ENCODE measurements around the gene ASXL1. TPM values are rescaled to one million over a fixed set of nuclear protein-coding genes. Genes with fewer than 3 reads are reported as not detected.

ASXL1 gene
- total RNA-seq, 1 experiment from 2014 or later, result 52.2 TPM

- no peaks in the 10 kb centered on the region for H3K9me2 ChIP-seq (ENCODE audit: insufficient read depth)
- CTCF ChIA-PET, result no interaction called here
- POLR2A ChIA-PET, result no interaction called here
- H4K20me1 ChIP-seq (ENCODE audit: insufficient read depth), result no peaks in the 10 kb centered on the region; the same call in 1 of the 2 replicates
- no peak overlapping the region for H3K4me3 ChIP-seq (replicated peaks in 1 of 2; ENCODE audit: low read depth in 1 of 2, low read length in 2 of 2)
- H3K9ac ChIP-seq (ENCODE audit: low read length), result no peak overlapping the region
- no peak for ATAC-seq
- H3K27me3 ChIP-seq (ENCODE audit: insufficient read depth, low read length), result no peaks in the 10 kb centered on the region
- no TSS peak for BruUV-seq (replicated peaks)
- TF ChIP-seq, protein P1, sequence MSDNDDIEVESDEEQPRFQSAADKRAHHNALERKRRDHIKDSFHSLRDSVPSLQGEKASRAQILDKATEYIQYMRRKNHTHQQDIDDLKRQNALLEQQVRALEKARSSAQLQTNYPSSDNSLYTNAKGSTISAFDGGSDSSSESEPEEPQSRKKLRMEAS (IDR thresholded peaks at IDR 0.05), result no peak
- TF ChIP-seq ZNF274 (IDR thresholded peaks at IDR 0.05; ENCODE audit: low read depth, low read length), result no peak
- RAD21 ChIA-PET (ENCODE audit: low non-redundant PET in 1 of 2, low total read pairs in 2 of 2, uncharacterized antibody in 2 of 2, unreplicated experiment in 2 of 2), result no interaction called here
- no peak overlapping the region for H2AFZ ChIP-seq (ENCODE audit: low read depth, low read length, poor library complexity, severe bottlenecking)
- DNase-seq (ENCODE audit: low read depth, low spot score), result no peak
- no peak overlapping the region for H3K27ac ChIP-seq (ENCODE audit: low read depth, low read length)
- no peaks in the 10 kb centered on the region for H3K9me3 ChIP-seq (ENCODE audit: control insufficient read depth in 1 of 2, insufficient read depth in 1 of 2, low read depth in 1 of 2, low read length in 2 of 2)
- peaks cover 0 to 5% of the 10 kb centered on the region in 2 experiments; a peak in 1 of 4 replicates for H3K4me1 ChIP-seq (ENCODE audit: control insufficient read depth in 1 of 2, insufficient read depth in 2 of 2, low read length in 2 of 2)
- no peaks in the 10 kb centered on the region for H3K36me3 ChIP-seq (ENCODE audit: control insufficient read depth in 1 of 2, insufficient read depth in 2 of 2, low read length in 2 of 2)
- peaks cover 42% of the 10 kb centered on the region for H3K79me2 ChIP-seq (ENCODE audit: insufficient read depth, low read length)
- H3K4me2 ChIP-seq (ENCODE audit: low read length), result no peak overlapping the region
- intact Hi-C loops (cut with micrococcal nuclease), result no loop called here
Observed at GRCh38 chr20:32421290-32421689, 63.2 kb downstream of the ASXL1 start.

DNA sequence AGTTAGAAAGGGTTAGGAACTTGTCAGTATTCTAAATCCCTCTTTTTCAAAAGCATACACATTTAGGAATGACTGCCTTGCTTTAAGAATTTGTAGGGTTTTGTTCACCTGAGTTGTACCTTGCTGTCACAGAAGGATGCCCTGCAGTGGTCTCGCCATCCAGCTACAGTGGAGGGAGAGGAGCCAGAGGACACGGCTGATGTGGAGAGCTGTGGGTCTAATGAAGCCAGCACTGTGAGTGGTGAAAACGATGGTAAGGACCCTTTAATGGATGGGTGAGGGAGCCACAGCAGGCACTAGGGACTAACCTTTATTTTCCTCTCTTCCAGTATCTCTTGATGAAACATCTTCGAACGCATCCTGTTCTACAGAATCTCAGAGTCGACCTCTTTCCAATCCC, 69.9 kb downstream of the ASXL1 start:
- Histone ChIP-seq H2AFZ (ENCODE audit: low read depth, low read length, poor library complexity, severe bottlenecking) (no peak overlapping the region), H3K9me2 (ENCODE audit: insufficient read depth) (no peaks in the 10 kb centered on the region), H3K27me3 (ENCODE audit: insufficient read depth, low read length) (no peaks in the 10 kb centered on the region), H4K20me1 (ENCODE audit: insufficient read depth) (no peaks in the 10 kb centered on the region), H3K9ac (ENCODE audit: low read length) (no peak overlapping the region), H3K9me3 (ENCODE audit: control insufficient read depth in 1 of 2, insufficient read depth in 1 of 2, low read depth in 1 of 2, low read length in 2 of 2) (no peaks in the 10 kb centered on the region), H3K27ac (ENCODE audit: low read depth, low read length) (no peak overlapping the region), H3K36me3 (ENCODE audit: control insufficient read depth in 1 of 2, insufficient read depth in 2 of 2, low read length in 2 of 2) (peaks cover 22 to 32% of the 10 kb centered on the region in 2 experiments), H3K4me1 (ENCODE audit: control insufficient read depth in 1 of 2, insufficient read depth in 2 of 2, low read length in 2 of 2) (no peaks in the 10 kb centered on the region), H3K4me2 (ENCODE audit: low read length) (no peak overlapping the region), H3K4me3 (replicated peaks in 1 of 2; ENCODE audit: low read depth in 1 of 2, low read length in 2 of 2) (no peak overlapping the region), H3K79me2 (ENCODE audit: insufficient read depth, low read length) (peaks cover 10% of the 10 kb centered on the region; the same call in 1 of the 2 replicates)
- no TSS peak for BruUV-seq (replicated peaks)
- DNase-seq (ENCODE audit: low read depth, low spot score), result no peak
- ChIA-PET POLR2A (no interaction called here), CTCF (no interaction called here), RAD21 (ENCODE audit: low non-redundant PET in 1 of 2, low total read pairs in 2 of 2, uncharacterized antibody in 2 of 2, unreplicated experiment in 2 of 2) (no interaction called here)
- no peak for TF ChIP-seq CBX3 (IDR thresholded peaks at IDR 0.05; ENCODE audit: low read depth)
- no peak for TF ChIP-seq REST (IDR thresholded peaks at IDR 0.05; ENCODE audit: low read depth)
- TF ChIP-seq, protein P1 (IDR thresholded peaks at IDR 0.05), result no peak
- intact Hi-C loops (cut with micrococcal nuclease), result no loop called here
- no peak for ATAC-seq
